ENCODE data around the gene CASTOR1.

The CASTOR1 gene

GRCh38 chr22:30318799-30319419 lies 29.6 kb upstream of the CASTOR1 start:
- DNase-seq: no peak

DNA sequence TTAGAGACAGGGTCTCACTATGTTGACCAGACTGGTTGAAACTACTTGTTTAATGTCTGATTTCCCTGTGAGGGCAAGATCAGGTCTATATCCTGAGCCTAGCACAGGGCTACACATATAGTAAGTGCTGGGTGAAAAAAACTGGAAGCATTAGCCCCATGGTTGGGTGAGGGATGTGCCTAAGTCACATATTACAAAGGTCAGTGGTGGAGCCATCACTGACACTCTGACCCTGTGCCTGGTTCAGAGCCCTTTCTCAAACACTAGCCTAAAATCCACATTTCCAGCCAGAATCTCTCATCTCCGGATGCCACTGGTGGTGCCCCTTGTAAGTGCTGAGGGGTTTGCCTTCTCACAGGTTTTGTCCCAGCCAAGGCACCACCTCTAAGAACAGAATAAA lies 28.5 kb upstream of the CASTOR1 start:
- no peak for DNase-seq

DNA sequence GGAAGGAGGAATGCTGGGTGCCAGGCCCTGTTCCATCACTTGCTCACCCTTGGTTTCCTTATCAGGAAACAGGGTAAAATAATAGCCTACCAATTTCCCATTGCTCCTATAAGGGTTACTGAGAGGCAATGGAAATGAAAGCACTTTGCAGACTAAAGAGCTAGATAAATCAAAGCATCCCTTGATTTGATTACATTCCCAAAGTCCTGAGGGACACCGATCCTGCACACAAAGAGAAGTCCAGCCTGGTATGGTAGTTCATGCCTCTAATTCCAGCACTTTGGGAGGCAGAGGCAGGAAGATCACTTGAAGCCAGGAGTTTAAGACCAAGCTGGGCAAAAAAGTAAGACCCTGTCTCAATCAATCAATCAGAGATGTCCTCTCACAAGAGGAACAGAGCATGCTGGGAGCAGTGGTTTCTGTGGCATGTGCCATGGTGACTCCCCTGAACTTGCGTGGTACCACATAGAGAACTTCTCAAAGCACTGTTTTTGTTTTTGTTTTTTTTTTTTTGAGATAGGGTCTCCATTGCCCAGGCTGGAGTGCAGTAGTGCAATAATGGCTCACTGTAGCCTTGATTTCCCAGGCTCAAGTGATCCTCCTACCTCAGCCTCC lies 26.8 kb upstream of the CASTOR1 start:
- no peak for DNase-seq

DNA sequence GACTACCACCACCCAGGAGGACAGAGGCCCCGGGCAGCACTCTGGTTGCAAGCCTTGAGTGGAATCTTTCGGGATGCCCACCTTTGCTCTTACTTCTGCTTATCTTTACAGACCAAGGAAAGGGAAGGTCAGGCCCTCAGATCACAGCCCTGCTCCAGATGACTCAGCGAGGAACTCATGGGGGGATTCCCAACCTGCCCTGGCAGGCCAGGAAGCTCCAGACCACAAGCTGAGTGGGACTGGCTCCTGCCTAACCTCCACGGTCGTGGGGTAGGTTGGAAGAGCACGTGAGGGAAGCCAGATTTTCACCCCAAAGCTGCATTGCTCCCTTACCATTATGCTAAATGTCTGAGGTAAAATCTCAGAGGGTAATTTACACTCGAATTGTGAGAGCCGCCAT lies 25.6 kb upstream of the CASTOR1 start:
- DNase-seq: peak; percentile 49

- no peak for DNase-seq
Measured at GRCh38 chr22:30313527-30314363, 24.4 kb upstream of the CASTOR1 start.

DNA sequence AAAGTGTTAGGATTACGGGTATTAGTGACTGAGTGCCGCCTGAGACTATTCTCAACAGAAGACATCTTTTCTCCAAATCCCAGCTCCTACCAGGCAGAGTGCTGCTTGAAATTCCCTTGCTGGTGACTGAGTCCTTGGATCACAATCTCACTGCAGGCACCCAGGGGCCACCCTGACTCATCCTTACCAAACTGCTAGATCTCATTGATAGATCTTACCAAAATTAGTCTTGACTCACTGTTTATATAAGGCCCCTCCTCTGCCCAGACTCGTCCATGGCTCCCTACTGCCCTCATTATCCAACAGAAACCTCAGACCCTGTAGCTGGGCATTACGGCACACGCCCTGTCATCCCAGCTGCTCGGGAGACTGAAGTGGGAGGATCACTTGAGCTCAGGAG lies 22.7 kb upstream of the CASTOR1 start:
- no peak for DNase-seq

DNA sequence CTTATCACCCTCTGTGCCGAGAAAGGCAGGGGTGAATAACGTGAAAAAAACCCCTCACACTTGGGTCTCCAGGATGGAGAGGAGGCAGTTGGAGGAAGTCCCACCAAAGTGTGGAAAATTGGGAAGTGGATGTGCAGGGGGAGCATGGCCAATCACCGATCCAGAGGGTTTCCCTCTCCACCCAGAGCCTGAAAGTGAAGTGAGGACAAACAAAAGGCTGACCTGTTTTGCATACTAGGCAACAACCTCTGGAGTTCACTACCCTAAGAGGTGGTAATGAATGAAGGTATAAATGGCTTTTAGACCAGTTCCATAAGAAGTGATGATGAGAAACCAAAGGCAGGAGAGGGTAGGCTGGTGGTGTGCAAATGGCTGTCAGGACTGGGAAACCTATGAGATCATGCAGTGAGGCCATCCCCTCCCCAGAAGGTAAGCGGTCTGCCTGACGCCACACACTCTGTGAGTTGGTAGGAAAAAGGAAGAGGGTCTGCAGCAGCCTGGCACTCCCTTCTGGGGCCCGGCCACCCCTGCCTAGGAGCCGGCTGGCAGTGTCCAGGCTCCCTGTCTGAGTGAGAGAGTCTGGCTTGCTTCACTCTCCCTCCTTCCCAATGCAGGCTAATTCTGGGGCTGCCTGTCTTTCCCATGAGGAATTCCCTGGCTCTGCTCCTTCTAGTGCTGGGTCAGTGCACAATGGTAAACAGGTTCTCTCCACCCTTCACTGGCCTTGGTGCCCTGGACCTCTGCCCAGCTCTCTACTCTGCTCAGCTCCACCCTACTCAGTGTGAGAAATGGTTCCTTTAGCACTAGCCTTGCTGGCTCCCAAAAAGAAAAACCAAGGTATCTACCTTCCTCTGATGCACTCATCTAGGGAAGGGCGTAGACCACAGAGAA lies 21.8 kb upstream of the CASTOR1 start:
- no peak for DNase-seq

DNA sequence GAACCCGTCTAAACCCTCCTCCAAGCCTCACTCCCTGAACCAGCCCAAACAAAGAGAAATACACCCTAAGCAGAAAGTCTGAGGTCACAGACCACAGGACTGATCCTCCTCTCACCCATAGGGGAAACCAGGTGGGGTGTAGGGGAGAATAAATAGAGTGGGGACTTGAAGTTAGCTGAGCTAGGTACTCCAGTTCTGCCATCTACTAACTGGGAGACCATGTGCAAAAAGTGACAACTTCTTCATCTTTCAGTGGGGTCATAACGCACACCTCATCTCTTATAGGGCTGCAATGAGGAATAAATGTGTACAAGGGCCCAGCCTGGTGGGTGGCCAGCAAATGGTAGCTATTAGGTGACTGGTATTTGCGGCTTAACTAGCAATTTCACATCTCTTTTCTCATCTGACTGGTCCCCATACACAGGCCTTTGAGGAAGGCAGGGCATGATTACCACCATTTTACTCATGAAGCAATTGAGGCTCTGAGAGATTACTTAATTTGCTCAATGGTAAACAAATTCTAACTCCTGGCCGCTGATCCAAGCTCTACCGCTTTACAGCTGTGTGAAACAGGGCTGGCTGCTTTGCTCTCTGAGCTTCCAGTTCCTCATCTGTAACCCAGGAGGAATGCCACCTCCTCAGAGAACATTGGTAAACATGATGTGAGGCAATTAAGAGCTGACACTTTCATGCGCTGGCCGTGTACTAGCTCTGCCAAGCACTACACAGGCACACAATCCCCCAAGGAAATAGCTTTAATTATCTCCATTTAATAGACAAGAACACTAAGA lies 20.8 kb upstream of the CASTOR1 start:
- peak; percentile 61 for DNase-seq

- no peak for DNase-seq
Measured at GRCh38 chr22:30308518-30309230, 19.4 kb upstream of the CASTOR1 start.

DNA sequence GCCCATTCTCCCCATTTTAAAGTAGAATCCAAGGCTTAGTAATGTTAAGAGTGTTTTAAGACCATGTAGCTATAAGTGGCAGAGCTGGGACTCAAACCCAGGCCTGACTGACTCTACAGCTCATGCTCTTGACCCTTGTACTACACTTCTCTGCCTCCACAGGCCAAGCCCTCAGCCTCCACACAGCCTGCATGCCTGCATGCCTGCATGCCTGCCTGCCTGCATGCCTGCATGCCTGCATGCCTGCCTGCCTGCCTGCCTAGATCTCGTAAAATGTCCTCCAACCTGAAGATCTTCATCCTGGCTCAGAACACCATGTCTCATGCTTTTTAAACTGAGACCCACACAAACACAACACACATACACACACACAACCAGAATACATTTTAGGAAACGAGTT lies 18.8 kb upstream of the CASTOR1 start:
- no peak for DNase-seq

DNA sequence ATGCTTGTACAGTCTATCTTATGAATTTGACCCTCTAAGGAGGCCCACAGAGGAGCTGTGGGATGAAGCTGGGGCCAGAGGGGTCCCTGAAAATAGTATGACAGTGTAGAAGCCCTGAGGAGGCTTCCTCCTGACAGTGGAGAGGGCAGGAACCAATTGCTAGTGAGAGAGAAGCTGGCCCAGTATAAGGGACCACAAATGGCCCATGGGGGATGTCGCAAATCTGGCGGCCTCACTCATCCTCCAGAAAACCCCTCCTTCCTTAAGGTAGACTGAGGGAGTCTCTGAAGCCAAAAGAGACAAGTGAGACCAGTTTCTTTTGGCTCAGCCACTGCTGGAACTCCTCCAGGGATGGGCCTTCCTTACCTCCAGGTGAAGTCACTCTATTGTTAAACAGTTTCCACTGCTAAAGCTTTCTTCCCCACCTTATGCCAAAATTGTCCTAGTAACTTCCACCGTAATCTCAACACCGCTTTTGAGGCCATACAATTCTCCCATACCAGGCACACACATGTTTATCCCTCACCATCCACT lies 17.8 kb upstream of the CASTOR1 start:
- peak; percentile 41 for DNase-seq

- no peak for DNase-seq
Measured at GRCh38 chr22:30306627-30307011, 17.3 kb upstream of the CASTOR1 start.

DNA sequence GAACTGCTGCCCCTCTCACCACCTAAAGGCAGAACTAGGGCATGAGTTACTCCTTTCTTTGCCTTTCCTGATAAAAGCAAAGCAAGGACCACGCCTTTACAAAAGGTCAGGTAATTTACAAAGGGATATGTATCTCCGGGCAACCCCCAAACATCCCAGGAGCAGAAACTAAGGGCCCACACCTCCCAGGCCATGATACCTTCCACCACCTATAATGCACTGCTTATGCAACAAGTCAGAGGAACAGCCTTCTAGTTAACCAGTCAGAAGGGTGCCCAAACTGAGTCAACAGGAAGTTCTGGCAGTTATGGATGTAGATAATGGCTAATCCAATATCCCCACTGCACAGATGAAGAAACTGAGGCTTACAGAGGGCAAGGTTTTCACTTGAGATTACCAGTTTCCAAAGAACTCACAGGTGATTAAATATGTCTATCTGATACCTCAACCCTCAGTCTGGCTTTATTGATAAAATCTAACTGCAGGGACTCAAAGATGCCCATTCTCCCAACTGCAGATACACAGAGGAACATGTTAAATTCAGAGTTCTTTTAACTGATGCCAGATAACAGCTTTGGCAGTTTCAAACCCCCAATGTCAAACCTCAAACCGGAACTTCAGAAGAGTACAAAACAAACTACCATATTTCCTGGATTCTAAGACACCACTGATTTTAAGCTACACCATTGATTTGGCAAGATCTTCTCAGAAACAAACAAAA lies 16.8 kb upstream of the CASTOR1 start:
- DNase-seq: peak; percentile 74

GRCh38 chr22:30305519-30305905 lies 16.2 kb upstream of the CASTOR1 start:
- peak; percentile 71 for DNase-seq

DNA sequence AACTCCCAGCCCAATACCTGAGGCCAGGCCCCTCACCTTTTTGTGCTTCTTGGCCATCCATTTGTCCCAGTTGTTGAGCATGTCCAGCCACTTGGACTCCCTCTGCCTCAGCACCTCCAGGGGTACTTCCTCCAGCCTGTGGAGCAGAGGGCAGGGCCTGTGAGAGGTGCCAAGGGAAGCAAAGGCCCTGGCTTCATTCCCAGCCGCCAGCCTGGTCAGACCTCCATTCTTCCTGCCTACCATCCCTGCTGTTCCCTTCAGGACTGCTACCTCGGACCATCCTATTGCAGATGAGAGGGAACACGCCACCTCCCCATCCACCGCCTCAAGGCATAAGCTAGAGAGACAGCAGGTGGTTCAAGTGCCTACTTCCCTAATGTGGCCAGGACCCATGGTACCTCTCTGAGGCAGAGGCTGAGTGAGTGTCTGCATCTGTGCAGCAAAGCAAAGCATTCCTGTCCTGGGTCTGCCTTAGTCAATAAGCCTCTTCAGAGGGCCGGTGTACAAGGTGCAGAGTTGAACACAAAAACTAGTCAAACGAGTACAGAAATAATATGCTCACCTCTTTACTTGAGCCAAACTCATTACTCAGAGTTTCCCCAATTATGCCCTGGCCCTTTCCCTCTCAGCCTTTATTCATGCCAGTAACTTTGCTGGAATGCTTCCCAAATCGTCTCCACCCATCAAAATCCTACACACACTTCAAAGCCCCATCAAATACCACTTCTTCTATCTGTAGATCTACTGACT lies 15.4 kb upstream of the CASTOR1 start:
- no peak for DNase-seq

DNA sequence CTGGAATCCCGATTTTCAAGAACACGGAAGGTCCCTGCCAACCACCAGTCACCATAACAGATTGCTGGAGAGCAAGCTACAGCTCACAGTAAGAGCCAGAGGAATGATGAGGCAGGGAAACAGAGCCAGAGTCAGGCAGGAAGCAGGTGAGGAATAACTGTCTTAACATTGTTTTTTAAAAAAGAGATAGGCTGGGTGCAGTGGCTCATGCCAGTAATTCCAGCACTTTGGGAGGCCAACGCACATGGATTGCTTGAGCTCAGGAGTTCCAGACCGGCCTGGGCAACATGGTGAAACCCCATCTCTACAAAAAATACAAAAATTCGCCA lies 13.5 kb upstream of the CASTOR1 start:
- no peak for DNase-seq

DNA sequence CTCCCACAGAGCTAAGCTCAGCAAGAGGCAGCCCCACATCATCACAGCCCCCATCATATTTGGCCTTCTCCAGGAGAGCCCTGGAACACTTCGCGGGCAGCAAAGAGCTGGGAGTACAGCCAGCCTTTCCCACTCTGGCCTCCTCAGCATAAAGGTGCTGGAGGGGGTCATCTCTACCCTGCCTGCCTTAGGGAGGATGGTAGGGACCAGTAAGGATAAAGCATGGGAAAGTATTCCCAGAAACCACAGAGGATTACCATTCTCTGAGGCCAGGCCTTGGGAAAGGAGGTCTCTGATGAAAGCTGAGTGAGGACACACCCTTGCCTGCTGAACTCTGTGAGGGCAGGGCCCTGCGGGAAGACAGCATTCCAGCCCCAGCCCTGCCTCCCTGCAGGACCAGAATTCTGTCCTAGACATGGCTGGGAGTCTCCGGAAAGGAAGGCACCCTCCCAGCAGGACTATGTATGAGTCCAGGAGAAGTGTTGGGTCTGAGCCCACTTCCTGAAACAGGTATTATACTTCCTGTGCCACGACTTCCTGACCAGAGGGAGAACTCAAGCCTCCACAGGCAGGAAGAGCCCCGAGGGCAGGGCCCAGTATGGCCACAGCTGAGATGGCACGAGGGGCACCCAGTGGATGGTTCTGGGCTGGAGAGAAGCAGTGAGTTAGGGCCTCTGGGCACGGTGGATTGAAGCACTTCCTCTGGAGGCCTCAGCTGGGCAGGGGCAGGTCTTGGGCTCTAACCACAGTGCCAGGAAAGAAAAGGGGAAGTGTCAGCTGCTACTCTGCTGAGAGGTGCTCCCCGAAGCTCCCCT lies 12.9 kb upstream of the CASTOR1 start:
- DNase-seq: no peak

DNA sequence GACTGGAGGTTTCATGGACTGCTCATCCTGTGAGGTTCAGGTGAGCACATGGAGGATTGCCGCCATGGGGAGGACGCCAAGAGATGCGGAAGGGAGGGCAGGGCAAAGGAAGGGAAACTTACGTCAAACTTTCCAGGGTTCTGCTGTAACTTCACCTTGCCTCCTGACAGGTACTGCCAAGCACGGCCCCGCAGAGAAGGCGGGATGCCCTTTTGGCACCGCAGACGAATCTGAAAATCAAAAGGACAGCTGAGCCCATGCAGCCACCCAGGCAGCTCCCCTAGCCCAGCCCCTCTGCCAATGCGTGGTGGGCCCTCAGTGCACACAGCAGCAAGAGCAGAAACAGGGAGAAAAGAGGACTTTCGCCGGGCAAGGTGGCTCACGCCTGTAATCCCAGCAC lies 10.0 kb upstream of the CASTOR1 start:
- no peak for DNase-seq

Measured in CD4-positive, alpha-beta T cell treated with Interleukin-21 for 1 hour (primary cell).